B cell (primary cell): ENCODE data around the gene DPYSL4. TPM values are rescaled to one million over a fixed set of nuclear protein-coding genes. Genes with fewer than 3 reads are reported as not detected.

Experiments used
- ATAC-seq: fragments of 200-7000 bp; cut with Tn5 transposase; one replicate; pipeline ENCODE4 v1.10.0; 2021; ENCODE audit warnings: low read depth, mild to moderate bottlenecking, moderate number of reproducible peaks, moderate library complexity
- CTCF ChIA-PET: fragments of 350-600 bp; sonication (Branson Sonifier 250); formaldehyde crosslinking; loops from one replicate; lab custom pipeline; 2021; ENCODE audit warnings: antibody characterized with exemption, inconsistent platforms; lab: Charles Lee
- POLR2A ChIA-PET: fragments of 350-600 bp; sonication (Branson Sonifier 250); formaldehyde crosslinking; loops from one replicate; lab custom pipeline; 2021; ENCODE audit warnings: antibody characterized with exemption; lab: Charles Lee
- DNase-seq: peaks from one replicate; pipeline ENCODE4 v3.0.0; 2013
- H2AFZ ChIP-seq: 2 replicates; pipeline ENCODE4 v1.6.1; 2012; ENCODE audit warnings: mild to moderate bottlenecking, low read depth, low read length; ENCODE audit not compliant: insufficient read depth, poor library complexity, severe bottlenecking
- H3K27ac ChIP-seq, 2 donors: 1 replicate in 1 of 2; 2 replicates in 1 of 2; pipeline ENCODE4 v1.5.1; 2012 to 2013; ENCODE audit warnings: low read length in 2 of 2, mild to moderate bottlenecking in 2 of 2, moderate library complexity in 1 of 2
- H3K27me3 ChIP-seq, 4 experiments: fragments of 200-600 bp in 1 of 4; sonication (generic) in 1 of 4; replicated peaks in 1 of 4; 1 replicate in 2 of 4; 2 replicates in 2 of 4; pipeline versions ENCODE4 v1.6.1 to v1.7.0; 2013 to 2016; ENCODE audit warnings: low read length in 3 of 4, mild to moderate bottlenecking in 2 of 4, mixed read lengths in 1 of 4, moderate library complexity in 1 of 4; ENCODE audit not compliant: insufficient read depth in 4 of 4, control insufficient read depth in 3 of 4; ENCODE audit errors: control extremely low read depth in 1 of 4
- H3K36me3 ChIP-seq, 2 experiments: replicated peaks in 1 of 2; 1 replicate in 1 of 2; 2 replicates in 1 of 2; pipeline versions ENCODE4 v1.6.1 to v1.7.1; 2013; ENCODE audit warnings: low read length in 1 of 2; ENCODE audit not compliant: insufficient read depth in 2 of 2, control insufficient read depth in 1 of 2; ENCODE audit errors: control extremely low read depth in 1 of 2, extremely low read depth in 1 of 2
- H3K4me1 ChIP-seq, 2 donors: fragments of 200-600 bp in 1 of 2; sonication (generic) in 1 of 2; 1 replicate in 1 of 2; 2 replicates in 1 of 2; pipeline versions ENCODE4 v1.5.1 to v1.6.1; 2013 to 2017; ENCODE audit warnings: low read length in 2 of 2; ENCODE audit not compliant: control insufficient read depth in 2 of 2, insufficient read depth in 2 of 2
- H3K4me2 ChIP-seq: replicated peaks from 2 replicates; pipeline ENCODE3; 2012; ENCODE audit warnings: mild to moderate bottlenecking, low read depth, low read length; ENCODE audit not compliant: poor library complexity, severe bottlenecking
- H3K4me3 ChIP-seq, 5 experiments: fragments of 200-600 bp in 1 of 5; sonication (generic) in 1 of 5; 1 replicate in 3 of 5; 2 replicates in 2 of 5; pipeline versions ENCODE4 v1.5.1 to v1.7.0; 2011 to 2016; ENCODE audit warnings: low read length in 4 of 5, mild to moderate bottlenecking in 4 of 5, low read depth in 2 of 5, control low read depth in 1 of 5, moderate library complexity in 1 of 5; ENCODE audit not compliant: insufficient read depth in 1 of 5; ENCODE audit errors: control extremely low read depth in 1 of 5, extremely low read depth in 1 of 5
- H3K79me2 ChIP-seq: fragments of 200-600 bp; sonication (generic); one replicate; pipeline ENCODE4 v1.6.0; 2016; ENCODE audit warnings: low read length; ENCODE audit not compliant: control insufficient read depth, insufficient read depth
- H3K9ac ChIP-seq: fragments of 200-600 bp; sonication (generic); 2 replicates; pipeline ENCODE4 v1.6.1; 2017; ENCODE audit warnings: mild to moderate bottlenecking, low read length, moderate library complexity
- H3K9me3 ChIP-seq, 3 donors: one replicate each; pipeline versions ENCODE4 v1.6.1 to v1.7.1; 2013; ENCODE audit warnings: low read length in 2 of 3; ENCODE audit not compliant: control insufficient read depth in 2 of 3, insufficient read depth in 1 of 3; ENCODE audit errors: control extremely low read depth in 1 of 3
- H4K20me1 ChIP-seq: 2 replicates; pipeline ENCODE4 v1.6.0; 2012; ENCODE audit warnings: mild to moderate bottlenecking, low read length; ENCODE audit not compliant: insufficient read depth, control insufficient read depth, poor library complexity, severe bottlenecking
- H3K27ac Mint-ChIP-seq: one replicate; pipeline ENCODE4 v1.8.0; 2021; ENCODE audit warnings: mixed read lengths
- H3K27me3 Mint-ChIP-seq: one replicate; pipeline ENCODE4 v1.8.0; 2021; ENCODE audit warnings: mixed read lengths
- H3K4me1 Mint-ChIP-seq: one replicate; pipeline ENCODE4 v1.8.0; 2021; ENCODE audit warnings: mixed read lengths
- H3K4me3 Mint-ChIP-seq: one replicate; pipeline ENCODE4 v1.8.0; 2021; ENCODE audit warnings: mixed read lengths
- H3K9me3 Mint-ChIP-seq: one replicate; pipeline ENCODE4 v1.8.0; 2022; ENCODE audit warnings: mixed read lengths; ENCODE audit not compliant: insufficient read depth
- EZH2 ChIP-seq: IDR thresholded peaks from 2 replicates; pipeline ENCODE4 v1.6.1; 2012; ENCODE audit warnings: borderline replicate concordance, low read depth, mild to moderate bottlenecking, moderate library complexity, low read length; ENCODE audit not compliant: insufficient read depth, poor library complexity, severe bottlenecking
- WGBS: methylation state at CpG from one replicate; pipeline ENCODE4 v1.1.5; 2013; ENCODE audit warnings: missing lambda C conversion rate; ENCODE audit not compliant: insufficient coverage; 5-methylcytosine and 5-hydroxymethylcytosine counted together
- intact Hi-C: fragments of 100-400 bp; cut with micrococcal nuclease; formaldehyde crosslinking; loops from one replicate; pipeline ENCODE4 v1.10.0; 2022
- polyA plus RNA-seq: library from polyadenylated mRNA; depleted of rRNA; stranded (reverse); fragments of >200 nt; gene quantifications from 2 replicates; pipeline ENCODE4 v1.2.3, GENCODE V29; 2012
- total RNA-seq, 2 donors: library from RNA; stranded (reverse); fragments of 120-200 nt in 1 of 2; gene quantifications; 1 replicate in 1 of 2; 2 replicates in 1 of 2; pipeline versions ENCODE4 v1.2.3 to v1.2.4, GENCODE V29; 2013 to 2022
- TF ChIP-seq, protein P1 (sequence below): fragments of 200-600 bp; IDR thresholded peaks from one replicate; pipeline ENCODE4 v1.8.0; 2022; ENCODE audit warnings: antibody characterized with exemption, mild to moderate bottlenecking

DPYSL4 gene
- total and polyA plus RNA-seq, 2 donors (not counting 1 experiment from before 2014, with no cell fraction given) = 0.03 to 0.22 TPM

DNA sequence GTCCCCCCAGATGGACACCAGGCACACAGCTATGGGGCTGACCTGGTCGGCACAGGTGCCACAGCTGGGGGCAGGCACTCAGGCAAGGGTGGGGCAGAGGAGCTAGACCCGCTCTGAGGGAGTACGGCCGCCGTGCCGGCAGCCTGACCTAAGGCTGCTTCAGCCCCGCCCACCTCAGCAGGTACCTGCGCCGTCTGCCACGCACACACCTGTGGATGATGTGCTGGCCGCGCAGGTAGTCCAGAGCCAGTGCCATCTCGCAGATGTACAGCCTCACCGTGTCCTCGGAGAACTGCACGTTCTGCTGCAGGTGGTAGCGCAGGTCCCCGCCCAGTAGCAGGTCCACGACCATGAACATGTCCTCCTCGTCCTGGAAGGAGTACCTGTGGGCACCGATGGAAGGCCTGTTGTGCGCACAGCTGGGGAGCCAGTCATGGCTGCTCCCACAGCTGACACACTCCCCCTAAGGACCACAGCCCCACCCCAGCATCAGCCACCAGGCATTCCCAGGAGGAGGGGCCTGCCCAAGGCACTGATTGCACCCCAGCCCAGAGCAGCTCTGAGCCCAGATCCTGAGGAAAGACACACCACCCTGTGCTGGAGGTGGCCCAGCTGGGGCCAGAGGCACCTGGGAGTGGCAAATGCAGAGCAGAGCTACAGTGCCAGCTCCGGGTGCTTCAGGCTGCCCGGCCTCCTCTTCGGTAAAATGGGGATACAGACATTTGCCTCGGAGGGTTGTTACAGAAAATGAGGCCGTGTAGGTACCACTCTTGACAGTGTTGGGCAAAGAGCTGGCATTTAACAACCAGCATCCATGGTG is 40.0 kb downstream of the DPYSL4 start:
- peaks cover 7 to 30% of the 10 kb centered on the region in 2 donors for H3K4me1 ChIP-seq
- ATAC-seq (no peak), DNase-seq (no peak)
- no peak overlapping the region for H3K4me3 Mint-ChIP-seq
- no peak overlapping the region for H3K9ac ChIP-seq
- H4K20me1 ChIP-seq = no peaks in the 10 kb centered on the region
- no peak overlapping the region for H2AFZ ChIP-seq
- 92% methylated on average over 27 of the region's 27 CpGs for WGBS
- no peaks in the 10 kb centered on the region for H3K36me3 ChIP-seq
- peaks cover 24% of the 10 kb centered on the region for H3K4me1 Mint-ChIP-seq
- POLR2A ChIA-PET = no interaction called here
- intact Hi-C loops = no loop called here
- H3K79me2 ChIP-seq = no peaks in the 10 kb centered on the region
- H3K9me3 Mint-ChIP-seq = no peaks in the 10 kb centered on the region
- TF ChIP-seq EZH2 = no peak
- TF ChIP-seq, protein P1, sequence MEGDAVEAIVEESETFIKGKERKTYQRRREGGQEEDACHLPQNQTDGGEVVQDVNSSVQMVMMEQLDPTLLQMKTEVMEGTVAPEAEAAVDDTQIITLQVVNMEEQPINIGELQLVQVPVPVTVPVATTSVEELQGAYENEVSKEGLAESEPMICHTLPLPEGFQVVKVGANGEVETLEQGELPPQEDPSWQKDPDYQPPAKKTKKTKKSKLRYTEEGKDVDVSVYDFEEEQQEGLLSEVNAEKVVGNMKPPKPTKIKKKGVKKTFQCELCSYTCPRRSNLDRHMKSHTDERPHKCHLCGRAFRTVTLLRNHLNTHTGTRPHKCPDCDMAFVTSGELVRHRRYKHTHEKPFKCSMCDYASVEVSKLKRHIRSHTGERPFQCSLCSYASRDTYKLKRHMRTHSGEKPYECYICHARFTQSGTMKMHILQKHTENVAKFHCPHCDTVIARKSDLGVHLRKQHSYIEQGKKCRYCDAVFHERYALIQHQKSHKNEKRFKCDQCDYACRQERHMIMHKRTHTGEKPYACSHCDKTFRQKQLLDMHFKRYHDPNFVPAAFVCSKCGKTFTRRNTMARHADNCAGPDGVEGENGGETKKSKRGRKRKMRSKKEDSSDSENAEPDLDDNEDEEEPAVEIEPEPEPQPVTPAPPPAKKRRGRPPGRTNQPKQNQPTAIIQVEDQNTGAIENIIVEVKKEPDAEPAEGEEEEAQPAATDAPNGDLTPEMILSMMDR = no peak
- H3K4me3 ChIP-seq = no peak overlapping the region
- no peak overlapping the region for H3K27ac Mint-ChIP-seq
- no peak overlapping the region for H3K27ac ChIP-seq
- H3K27me3 ChIP-seq = no peaks in the 10 kb centered on the region
- H3K4me2 ChIP-seq = no peak overlapping the region
- no peaks in the 10 kb centered on the region for H3K27me3 Mint-ChIP-seq
- H3K9me3 ChIP-seq = no peaks in the 10 kb centered on the region
- CTCF ChIA-PET = interaction anchor here (1.1 to 1.3 kb wide), 2 partner anchors 9 to 233 kb away, joined by 3 read pairs; no protein-coding TSS in a partner anchor

DNA sequence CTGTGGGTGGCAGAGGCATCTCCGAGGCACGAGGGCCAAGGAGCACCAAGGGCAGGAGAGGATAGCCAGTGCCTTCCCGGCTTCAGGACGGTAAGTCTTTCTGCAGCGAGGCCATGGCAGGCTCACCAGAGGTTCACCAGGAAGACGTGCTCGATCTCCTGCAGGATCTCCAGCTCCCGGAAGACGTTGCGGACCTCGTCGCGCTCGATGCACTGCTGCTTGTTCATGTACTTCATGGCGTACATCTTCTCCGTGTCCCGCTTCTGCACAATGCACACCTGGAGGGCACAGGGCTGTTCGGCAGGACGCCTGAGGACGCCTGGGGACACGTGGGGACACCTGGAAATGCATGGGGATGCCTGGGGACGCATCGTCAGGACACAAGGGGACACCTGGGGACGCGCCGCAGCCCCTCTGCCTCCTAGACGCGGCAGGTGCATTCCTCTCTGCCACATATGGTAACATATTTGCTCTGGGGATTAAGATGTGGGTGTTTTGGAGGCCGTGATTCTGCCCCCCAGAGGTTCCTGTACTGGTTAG is 41.2 kb downstream of the DPYSL4 start:
- Mint-ChIP-seq H3K4me1 (peaks cover 35% of the 10 kb centered on the region), H3K4me3 (no peak overlapping the region), H3K27ac (no peak overlapping the region), H3K9me3 (no peaks in the 10 kb centered on the region), H3K27me3 (no peaks in the 10 kb centered on the region)
- no peak for TF ChIP-seq EZH2
- TF ChIP-seq, protein P1 = no peak
- DNase-seq (no peak), ATAC-seq (no peak)
- 87% methylated on average over 29 of the region's 29 CpGs for WGBS
- H3K4me3 ChIP-seq = no peak overlapping the region
- H3K9me3 ChIP-seq = no peaks in the 10 kb centered on the region
- H2AFZ ChIP-seq = no peak overlapping the region
- H3K4me1 ChIP-seq = peaks cover 17 to 40% of the 10 kb centered on the region in 2 donors
- H3K9ac ChIP-seq = no peak overlapping the region
- POLR2A ChIA-PET = no interaction called here
- no peak overlapping the region for H3K27ac ChIP-seq
- CTCF ChIA-PET = interaction anchor here (1.5 kb wide), 1 partner anchor 135 kb away, joined by 3 read pairs; no protein-coding TSS in a partner anchor
- intact Hi-C loops = no loop called here
- H3K27me3 ChIP-seq = no peaks in the 10 kb centered on the region
- no peaks in the 10 kb centered on the region for H3K36me3 ChIP-seq
- no peaks in the 10 kb centered on the region for H4K20me1 ChIP-seq
- H3K4me2 ChIP-seq = no peak overlapping the region
- no peaks in the 10 kb centered on the region for H3K79me2 ChIP-seq
